CD1c-positive myeloid dendritic cell (primary cell): ENCODE data around the gene TENM3.

Experiments used
- DNase-seq: peaks from one replicate; pipeline ENCODE4 v3.0.0-alpha.2; 2016; ENCODE audit errors: extremely low spot score

Gene TENM3

GRCh38 chr4:182254026-182254780 is 11.0 kb downstream of the TENM3 start:
- no peak for DNase-seq

GRCh38 chr4:182255441-182256190 is 12.4 kb downstream of the TENM3 start:
- DNase-seq: no peak

- no peak for DNase-seq
Measured at GRCh38 chr4:182257016-182257415, 13.8 kb downstream of the TENM3 start.

- DNase-seq: no peak
Measured at GRCh38 chr4:182257503-182257902, 14.3 kb downstream of the TENM3 start.

GRCh38 chr4:182258441-182259000 is 15.3 kb downstream of the TENM3 start:
- no peak for DNase-seq

- no peak for DNase-seq
Measured at GRCh38 chr4:182261651-182262223, 18.5 kb downstream of the TENM3 start.

- DNase-seq: no peak
Measured at GRCh38 chr4:182263562-182263961, 20.4 kb downstream of the TENM3 start.

- DNase-seq: no peak
Measured at GRCh38 chr4:182264139-182264752, 21.0 kb downstream of the TENM3 start.

GRCh38 chr4:182265881-182266280 is 22.7 kb downstream of the TENM3 start:
- DNase-seq: no peak

GRCh38 chr4:182267048-182267447 is 23.8 kb downstream of the TENM3 start:
- no peak for DNase-seq

- DNase-seq: no peak
Measured at GRCh38 chr4:182268966-182269365, 25.8 kb downstream of the TENM3 start.

GRCh38 chr4:182271731-182272130 is 28.5 kb downstream of the TENM3 start:
- DNase-seq: no peak

GRCh38 chr4:182272151-182272550 is 28.9 kb downstream of the TENM3 start:
- DNase-seq: no peak

GRCh38 chr4:182273191-182273935 is 30.2 kb downstream of the TENM3 start:
- no peak for DNase-seq

GRCh38 chr4:182276210-182277109 is 33.3 kb downstream of the TENM3 start:
- DNase-seq: no peak

- DNase-seq: no peak
Measured at GRCh38 chr4:182277377-182277776, 34.2 kb downstream of the TENM3 start.

- DNase-seq: no peak
Measured at GRCh38 chr4:182278729-182279128, 35.5 kb downstream of the TENM3 start.

- no peak for DNase-seq
Measured at GRCh38 chr4:182280436-182281111, 37.4 kb downstream of the TENM3 start.

- DNase-seq: no peak
Measured at GRCh38 chr4:182286035-182286434, 42.8 kb downstream of the TENM3 start.

- no peak for DNase-seq
Measured at GRCh38 chr4:182286931-182287330, 43.7 kb downstream of the TENM3 start.
